GM19438 (cell line): ENCODE measurements around the gene WDFY4.

Experiments
- ATAC-seq: cut with Tn5 transposase; IDR thresholded peaks from one replicate; pipeline ENCODE4 v1.9.1; 2021; ENCODE audit warnings: low read depth; ENCODE audit not compliant: unreplicated experiment

Gene WDFY4

GRCh38 chr10:48895803-48896195 lies 211.1 kb downstream of the WDFY4 start:
- no peak for ATAC-seq

- no peak for ATAC-seq
Observed at GRCh38 chr10:48896756-48897440, 212.2 kb downstream of the WDFY4 start.

- ATAC-seq = no peak
Observed at GRCh38 chr10:48897441-48897790, 212.7 kb downstream of the WDFY4 start.

- no peak for ATAC-seq
Observed at GRCh38 chr10:48898426-48898825, 213.8 kb downstream of the WDFY4 start.

- ATAC-seq = no peak
Observed at GRCh38 chr10:48899781-48900180, 215.1 kb downstream of the WDFY4 start.

GRCh38 chr10:48900371-48900801 lies 215.7 kb downstream of the WDFY4 start:
- no peak for ATAC-seq

GRCh38 chr10:48901319-48901718 lies 216.6 kb downstream of the WDFY4 start:
- no peak for ATAC-seq

- ATAC-seq = no peak
Observed at GRCh38 chr10:48902096-48902495, 217.4 kb downstream of the WDFY4 start.

- ATAC-seq = no peak
Observed at GRCh38 chr10:48903151-48903550, 218.5 kb downstream of the WDFY4 start.

- ATAC-seq = no peak
Observed at GRCh38 chr10:48904861-48905260, 220.2 kb downstream of the WDFY4 start.

GRCh38 chr10:48905311-48905710 lies 220.6 kb downstream of the WDFY4 start:
- ATAC-seq = no peak

GRCh38 chr10:48906841-48907240 lies 222.2 kb downstream of the WDFY4 start:
- ATAC-seq = no peak

- ATAC-seq = peak; percentile 95
Observed at GRCh38 chr10:48907730-48908129, 223.1 kb downstream of the WDFY4 start.

- no peak for ATAC-seq
Observed at GRCh38 chr10:48910548-48910947, 225.9 kb downstream of the WDFY4 start.

GRCh38 chr10:48913674-48914073 lies 229.0 kb downstream of the WDFY4 start:
- ATAC-seq = no peak

- no peak for ATAC-seq
Observed at GRCh38 chr10:48923748-48924147, 239.1 kb downstream of the WDFY4 start.

GRCh38 chr10:48924988-48925387 lies 240.3 kb downstream of the WDFY4 start:
- ATAC-seq = no peak

GRCh38 chr10:48926255-48926654 lies 241.6 kb downstream of the WDFY4 start:
- ATAC-seq = no peak

- ATAC-seq = no peak
Observed at GRCh38 chr10:48926764-48927540, 242.3 kb downstream of the WDFY4 start.

GRCh38 chr10:48929413-48929990 lies 244.8 kb downstream of the WDFY4 start:
- no peak for ATAC-seq

GRCh38 chr10:48931188-48931587 lies 246.5 kb downstream of the WDFY4 start:
- ATAC-seq = no peak
